NCI-H1092 (cell line): ENCODE measurements around the gene ARHGEF17.

Experiments used
- DNase-seq: peaks from one replicate; lab custom pipeline; 2025; lab: John Stamatoyannopoulos, UW

The ARHGEF17 gene

GRCh38 chr11:73406619-73407018 lies 98.5 kb downstream of the ARHGEF17 start:
- DNase-seq, result no peak

GRCh38 chr11:73409431-73409830 lies 101.4 kb downstream of the ARHGEF17 start:
- DNase-seq, result no peak

- no peak for DNase-seq
Observed at GRCh38 chr11:73410627-73411026, 102.6 kb downstream of the ARHGEF17 start.

GRCh38 chr11:73411031-73411430 lies 103.0 kb downstream of the ARHGEF17 start:
- no peak for DNase-seq

GRCh38 chr11:73412308-73412707 lies 104.2 kb downstream of the ARHGEF17 start:
- no peak for DNase-seq

- DNase-seq, result no peak
Observed at GRCh38 chr11:73413256-73413655, 105.2 kb downstream of the ARHGEF17 start.

- no peak for DNase-seq
Observed at GRCh38 chr11:73414977-73415651, 107.0 kb downstream of the ARHGEF17 start.

GRCh38 chr11:73415854-73416615 lies 108.0 kb downstream of the ARHGEF17 start:
- no peak for DNase-seq

GRCh38 chr11:73416786-73417185 lies 108.7 kb downstream of the ARHGEF17 start:
- no peak for DNase-seq
